ENCODE results near the gene STK32C. TPM values are rescaled to one million over a fixed set of nuclear protein-coding genes. Genes with fewer than 3 reads are reported as not detected.

STK32C gene
- total RNA-seq, 4 donors from 2014 or later: 4.8 to 6.4 (median 5.7) TPM

DNA sequence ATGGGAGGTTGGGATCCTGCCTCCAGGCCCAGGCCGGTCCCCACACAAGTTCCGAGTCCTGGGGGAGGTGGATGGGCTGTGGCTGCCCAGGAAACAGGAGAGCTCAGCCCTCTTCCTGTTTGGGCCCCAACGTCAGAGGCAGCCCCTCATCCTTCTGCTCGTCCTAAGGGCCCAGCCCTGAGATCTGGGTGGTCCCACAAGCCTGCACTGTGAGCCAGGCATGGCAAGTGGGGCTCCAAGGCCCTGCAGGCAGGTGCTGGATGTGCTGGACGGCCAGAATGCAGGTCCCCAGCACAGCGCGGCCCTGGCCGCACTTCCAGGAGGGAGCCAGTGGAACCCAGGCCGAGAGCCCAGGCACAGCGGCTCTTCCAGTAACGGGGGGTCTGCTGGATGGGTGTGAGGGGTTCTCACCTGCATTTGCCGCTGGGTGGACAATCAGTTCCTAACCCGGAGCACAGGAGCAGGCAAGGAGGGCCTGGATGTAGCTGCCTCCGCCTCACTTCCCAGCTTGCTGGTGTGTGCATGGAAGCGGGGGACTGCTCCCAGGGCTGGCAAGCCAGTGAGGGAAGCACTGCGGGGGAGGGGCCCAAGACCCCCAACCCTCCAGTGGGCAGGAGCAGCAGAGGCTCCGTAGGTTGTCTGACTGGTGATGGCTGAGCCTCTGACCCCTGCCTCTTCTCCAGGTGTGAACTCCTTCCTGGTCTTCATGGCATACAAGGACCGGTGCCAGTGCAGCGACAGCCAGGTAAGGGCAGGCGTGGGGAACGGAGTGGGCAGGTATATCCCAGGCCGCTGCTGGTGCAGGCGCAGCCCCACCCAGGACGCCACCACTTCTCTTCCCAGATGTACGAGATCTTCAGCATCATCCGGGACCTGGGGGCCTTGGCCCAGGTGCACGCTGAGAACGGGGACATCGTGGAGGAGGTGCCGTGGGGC, 111.3 kb downstream of the STK32C start:
- no peak for TF ChIP-seq POLR2A (IDR thresholded peaks at IDR 0.05)
- intact Hi-C loops (cut with DNase I; ENCODE audit: low total_unique reads): no loop called here
- no peak overlapping the region for H3K4me3 ChIP-seq (ENCODE audit: low read depth, poor library complexity, severe bottlenecking)
- WGBS, 2 donors: 85 to 87% methylated on average over 17 to 30 of the region's 30 CpGs
- no peak for DNase-seq (ENCODE audit: low spot score in 2 of 2)

GRCh38 chr10:132195366-132196075, 112.2 kb downstream of the STK32C start:
- TF ChIP-seq CTCF (IDR thresholded peaks at IDR 0.05) (no peak), POLR2A (IDR thresholded peaks at IDR 0.05) (no peak)
- no peak overlapping the region for H3K4me3 ChIP-seq (ENCODE audit: low read depth, poor library complexity, severe bottlenecking)
- DNase-seq (ENCODE audit: low spot score in 2 of 2): no peak
- intact Hi-C loops (cut with DNase I; ENCODE audit: low total_unique reads): no loop called here
- WGBS, 2 donors: 88 to 93% methylated on average over 11 to 13 of the region's 13 CpGs

- H3K4me3 ChIP-seq (ENCODE audit: low read depth, poor library complexity, severe bottlenecking): no peak overlapping the region
- WGBS, 2 donors: 92 to 93% methylated on average over 15 of the region's 15 CpGs
- intact Hi-C loops (cut with DNase I; ENCODE audit: low total_unique reads): no loop called here
- no peak for TF ChIP-seq POLR2A (IDR thresholded peaks at IDR 0.05)
- TF ChIP-seq CTCF (IDR thresholded peaks at IDR 0.05): no peak
- DNase-seq (ENCODE audit: low spot score in 2 of 2): no peak
These were observed 113.0 kb downstream of the STK32C start for GRCh38 chr10:132194726-132195125.

DNA sequence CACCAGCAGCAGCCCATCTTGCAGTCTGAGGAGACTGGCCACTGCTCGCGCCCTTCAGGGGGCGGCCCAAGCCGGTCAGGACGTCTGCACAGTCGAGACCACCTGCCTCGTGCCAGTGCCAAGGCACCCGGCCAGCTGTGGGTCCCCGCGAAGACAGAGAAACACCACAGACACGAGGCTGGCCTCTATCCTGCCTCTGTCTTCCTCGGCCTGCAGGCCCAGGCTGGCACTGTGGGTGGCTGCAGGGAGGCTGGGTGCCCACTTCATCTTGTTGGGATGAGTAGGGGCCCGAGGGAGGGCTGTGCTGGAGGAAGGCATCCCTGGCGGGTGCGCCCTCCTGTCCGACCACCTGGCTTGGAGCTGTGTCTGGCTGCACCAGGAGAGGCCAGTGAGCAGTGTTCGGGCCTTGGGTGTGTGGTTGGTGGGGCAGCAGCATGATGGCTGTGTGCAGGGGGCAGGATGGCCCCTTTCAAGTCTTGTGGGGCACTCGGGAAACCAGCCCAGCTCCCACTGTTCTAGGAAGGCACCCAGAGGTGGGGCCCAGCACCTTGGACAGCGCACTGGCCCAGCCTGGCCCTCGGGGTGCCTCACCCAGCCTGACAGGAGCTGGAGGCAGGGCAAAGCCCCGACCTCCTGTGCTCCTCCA, 113.7 kb downstream of the STK32C start:
- no peak for DNase-seq (ENCODE audit: low spot score in 2 of 2)
- intact Hi-C loops (cut with DNase I; ENCODE audit: low total_unique reads): no loop called here
- H3K4me3 ChIP-seq (ENCODE audit: low read depth, poor library complexity, severe bottlenecking): no peak overlapping the region
- WGBS, 2 donors: 65 to 88% methylated on average over 7 to 11 of the region's 21 CpGs
- TF ChIP-seq POLR2A (IDR thresholded peaks at IDR 0.05) (no peak), CTCF (IDR thresholded peaks at IDR 0.05) (no peak)

GRCh38 chr10:132192991-132193665, 114.6 kb downstream of the STK32C start:
- no peak for TF ChIP-seq POLR2A (IDR thresholded peaks at IDR 0.05)
- intact Hi-C loops (cut with DNase I; ENCODE audit: low total_unique reads): no loop called here
- no peak overlapping the region for H3K4me3 ChIP-seq (ENCODE audit: low read depth, poor library complexity, severe bottlenecking)
- WGBS, 2 donors: 56 to 61% methylated on average over 17 to 18 of the region's 18 CpGs
- no peak for DNase-seq (ENCODE audit: low spot score in 2 of 2)

DNA sequence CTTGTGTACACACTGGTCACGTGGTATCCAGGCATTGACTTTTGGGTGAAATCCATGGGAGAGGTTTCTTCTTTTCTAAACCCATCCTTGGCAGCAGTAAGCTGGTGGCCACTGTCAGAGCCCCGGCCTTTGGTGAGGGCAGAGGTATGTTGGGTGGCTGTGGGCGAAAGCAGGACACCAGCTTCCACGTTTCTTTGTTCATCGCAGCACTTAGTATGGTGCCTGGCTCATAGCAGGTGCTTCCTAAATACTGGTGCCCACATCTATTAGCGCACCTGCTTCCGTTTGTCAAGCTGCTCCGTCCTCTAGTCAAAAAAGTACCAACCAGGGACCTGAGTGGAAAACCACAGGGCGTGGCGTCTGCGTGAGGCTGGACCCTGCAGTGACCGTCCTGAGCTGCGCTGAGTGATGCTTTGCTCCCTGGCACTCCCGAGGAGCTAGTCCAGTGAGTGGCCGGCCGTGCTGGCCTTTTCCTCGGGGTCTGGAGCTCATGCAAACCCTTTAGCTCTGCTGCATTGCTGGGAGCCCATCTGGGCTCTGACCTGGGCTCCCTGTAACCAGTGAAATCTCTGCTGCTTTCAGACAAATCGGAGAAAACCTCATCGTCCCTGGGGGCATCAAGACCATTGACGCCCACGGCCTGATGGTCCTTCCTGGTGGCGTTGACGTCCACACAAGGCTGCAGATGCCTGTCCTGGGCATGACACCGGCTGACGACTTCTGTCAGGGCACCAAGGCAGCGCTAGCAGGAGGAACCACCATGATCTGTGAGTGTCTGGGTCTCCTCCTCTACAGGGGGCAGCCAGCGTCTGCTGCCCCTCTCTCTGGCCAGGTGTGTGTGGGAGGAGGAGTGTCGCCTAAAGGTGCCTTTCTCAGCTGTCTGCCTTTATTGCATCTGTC, 115.4 kb downstream of the STK32C start:
- no peak for TF ChIP-seq POLR2A (IDR thresholded peaks at IDR 0.05)
- TF ChIP-seq CTCF (IDR thresholded peaks at IDR 0.05): no peak
- no peak for DNase-seq (ENCODE audit: low spot score in 2 of 2)
- WGBS, 2 donors: 87 to 88% methylated on average over 23 to 26 of the region's 28 CpGs
- intact Hi-C loops (cut with DNase I; ENCODE audit: low total_unique reads): no loop called here
- H3K4me3 ChIP-seq (ENCODE audit: low read depth, poor library complexity, severe bottlenecking): no peak overlapping the region
